Stomach (tissue), 9 donors: Measurements from ENCODE around the gene TPCN1. TPM values are rescaled to one million over a fixed set of nuclear protein-coding genes. Genes with fewer than 3 reads are reported as not detected.

Source experiments
- DNase-seq, 2 donors: peaks; one replicate each; pipeline versions ENCODE4 v3.0.0 to v3.0.0-alpha.2; 2013 to 2019
- H3K27ac ChIP-seq, 5 donors: fragments of 200-600 bp in 4 of 5; sonication (generic) in 4 of 5; one replicate each; pipeline ENCODE4 v1.5.1; 2013 to 2019; ENCODE audit warnings: mild to moderate bottlenecking in 1 of 5, moderate library complexity in 1 of 5
- H3K27me3 ChIP-seq, 3 donors: fragments of 200-600 bp; sonication (generic); one replicate each; pipeline ENCODE4 v1.5.1; 2017 to 2019; ENCODE audit warnings: mixed run types in 1 of 3
- H3K36me3 ChIP-seq, 4 donors: fragments of 200-600 bp; sonication (generic); 1 replicate in 3 of 4; 2 replicates in 1 of 4; pipeline ENCODE4 v1.5.1; 2016 to 2019
- H3K4me1 ChIP-seq, 4 donors: fragments of 200-600 bp; sonication (generic); one replicate each; pipeline ENCODE4 v1.5.1; 2016 to 2019
- H3K4me3 ChIP-seq, 4 donors: fragments of 200-600 bp; sonication (generic) in 3 of 4; one replicate each; pipeline ENCODE4 v1.5.1; 2016 to 2019; ENCODE audit warnings: mild to moderate bottlenecking in 1 of 4
- H3K9me3 ChIP-seq, 4 donors: fragments of 200-600 bp; sonication (generic); one replicate each; pipeline ENCODE4 v1.5.1; 2016 to 2019
- CTCF ChIP-seq, 7 experiments: fragments of 450-650 bp in 4 of 7; fragments of 200-600 bp in 3 of 7; sonication (generic) in 3 of 7; IDR thresholded peaks; one replicate each; pipeline ENCODE4 v1.5.1; 2016 to 2019; ENCODE audit warnings: antibody characterized with exemption in 7 of 7, control low read depth in 2 of 7, mild to moderate bottlenecking in 1 of 7
- EP300 ChIP-seq: sonication (generic); formaldehyde crosslinking; IDR thresholded peaks from one replicate; pipeline ENCODE4 v1.6.1; 2017; ENCODE audit warnings: antibody characterized with exemption
- POLR2A ChIP-seq, 4 donors: fragments of 450-650 bp; IDR thresholded peaks; one replicate each; pipeline ENCODE4 v1.6.1; 2016; ENCODE audit warnings: antibody characterized with exemption in 4 of 4, control low read depth in 2 of 4, mild to moderate bottlenecking in 1 of 4, moderate library complexity in 1 of 4
- POLR2AphosphoS5 ChIP-seq, 3 donors: sonication (generic); formaldehyde crosslinking; IDR thresholded peaks; one replicate each; pipeline ENCODE4 v1.6.1; 2016; ENCODE audit warnings: antibody characterized with exemption in 3 of 3
- WGBS, 5 donors: extraction: QIAGEN DNeasy Blood & Tissue Kit in 3 of 5; methylation state at CpG; one replicate each; pipeline versions ENCODE4 v1.1.5 to v1.1.7; 2013 to 2018; 5-methylcytosine and 5-hydroxymethylcytosine counted together
- intact Hi-C: fragments of 100-400 bp; cut with DNase I; formaldehyde crosslinking; loops from one replicate; pipeline ENCODE4 v1.15.1; 2023; ENCODE audit warnings: low total_unique reads
- polyA plus RNA-seq, 3 donors: library from polyadenylated mRNA; stranded (reverse); fragments of 200-250 nt; gene quantifications; one replicate each; pipeline ENCODE4 v1.2.3, GENCODE V29; 2013
- total RNA-seq, 5 donors: library from RNA; depleted of rRNA; stranded (reverse); fragments of >200 nt; gene quantifications; one replicate each; pipeline versions ENCODE4 v1.1.0 to v1.2.3, GENCODE V29; 2014 to 2016
- donor health status: healthy with polysubstance abuse.
- donor health status: Bipolar disorder and iron deficiency.
- donor health status: healthy.

TPCN1 gene
- total and polyA plus RNA-seq, 8 donors: 5.8 to 78.2 (median 30.2) TPM

- TF ChIP-seq CTCF (IDR thresholded peaks at IDR 0.05): no peak
- no peak for TF ChIP-seq POLR2AphosphoS5 (IDR thresholded peaks at IDR 0.05)
- peaks cover 34 to 98% (median 98%) of the 10 kb centered on the region in 4 donors for H3K36me3 ChIP-seq
Measured at GRCh38 chr12:113315358-113315757, 94.1 kb downstream of the TPCN1 start.

DNA sequence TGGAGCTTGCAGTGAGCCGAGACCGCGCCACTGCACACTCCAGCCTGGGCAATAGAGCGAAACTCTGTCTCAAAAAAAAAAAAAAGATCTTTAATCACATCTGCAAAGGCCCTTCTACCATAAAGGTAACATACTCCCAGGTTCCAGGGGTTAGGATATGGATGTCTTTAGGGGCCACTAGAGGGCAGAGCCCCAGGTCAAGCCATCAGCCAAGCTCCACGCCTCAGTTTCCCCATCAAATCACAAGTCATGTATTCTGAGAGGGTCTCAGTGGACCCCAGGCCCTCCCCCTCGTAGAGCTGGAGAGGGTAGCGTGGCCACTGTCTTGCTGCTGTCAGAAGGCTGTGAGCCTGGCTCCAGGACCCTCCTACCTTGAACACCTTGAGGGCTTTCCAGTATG is 94.9 kb downstream of the TPCN1 start:
- intact Hi-C loops: no loop called here
- H3K27ac ChIP-seq: no peak overlapping the region
- no peak overlapping the region for H3K4me3 ChIP-seq
- WGBS, 5 donors: 93 to 97% (median 94%) methylated on average over 7 of the region's 7 CpGs
- DNase-seq: no peak
- TF ChIP-seq POLR2A (IDR thresholded peaks at IDR 0.05) (no peak), POLR2AphosphoS5 (IDR thresholded peaks at IDR 0.05) (no peak), EP300 (no peak), CTCF (IDR thresholded peaks at IDR 0.05) (no peak)
- H3K4me1 ChIP-seq: no peaks in the 10 kb centered on the region
- no peaks in the 10 kb centered on the region for H3K27me3 ChIP-seq
- H3K9me3 ChIP-seq: no peaks in the 10 kb centered on the region
- H3K36me3 ChIP-seq: peaks cover 42 to 99% (median 98%) of the 10 kb centered on the region in 4 donors

More at GRCh38 chr12:113315358-113315757, 94.1 kb downstream of the TPCN1 start:
- H3K4me3 ChIP-seq: no peak overlapping the region
- intact Hi-C loops: no loop called here
- no peaks in the 10 kb centered on the region for H3K4me1 ChIP-seq
- no peaks in the 10 kb centered on the region for H3K27me3 ChIP-seq
- no peak for DNase-seq
- H3K9me3 ChIP-seq: no peaks in the 10 kb centered on the region
- no peak overlapping the region for H3K27ac ChIP-seq
- WGBS, 5 donors: 73 to 88% (median 82%) methylated on average over 5 to 9 of the region's 9 CpGs

GRCh38 chr12:113317122-113317521 is 95.9 kb downstream of the TPCN1 start:
- no peak for TF ChIP-seq POLR2A (IDR thresholded peaks at IDR 0.05)
- no peak for TF ChIP-seq CTCF (IDR thresholded peaks at IDR 0.05)
- no peak for TF ChIP-seq POLR2AphosphoS5 (IDR thresholded peaks at IDR 0.05)
- no peak for TF ChIP-seq EP300
- peaks cover 43 to 99% (median 96%) of the 10 kb centered on the region in 4 donors for H3K36me3 ChIP-seq
- DNase-seq: no peak
- 93 to 96% (median 94%) methylated on average over 6 of the region's 6 CpGs for WGBS, 5 donors
- no peaks in the 10 kb centered on the region for H3K9me3 ChIP-seq
- intact Hi-C loops: no loop called here
- H3K4me1 ChIP-seq: no peaks in the 10 kb centered on the region
- H3K27ac ChIP-seq: no peak overlapping the region
- H3K27me3 ChIP-seq: no peaks in the 10 kb centered on the region
- no peak overlapping the region for H3K4me3 ChIP-seq

DNA sequence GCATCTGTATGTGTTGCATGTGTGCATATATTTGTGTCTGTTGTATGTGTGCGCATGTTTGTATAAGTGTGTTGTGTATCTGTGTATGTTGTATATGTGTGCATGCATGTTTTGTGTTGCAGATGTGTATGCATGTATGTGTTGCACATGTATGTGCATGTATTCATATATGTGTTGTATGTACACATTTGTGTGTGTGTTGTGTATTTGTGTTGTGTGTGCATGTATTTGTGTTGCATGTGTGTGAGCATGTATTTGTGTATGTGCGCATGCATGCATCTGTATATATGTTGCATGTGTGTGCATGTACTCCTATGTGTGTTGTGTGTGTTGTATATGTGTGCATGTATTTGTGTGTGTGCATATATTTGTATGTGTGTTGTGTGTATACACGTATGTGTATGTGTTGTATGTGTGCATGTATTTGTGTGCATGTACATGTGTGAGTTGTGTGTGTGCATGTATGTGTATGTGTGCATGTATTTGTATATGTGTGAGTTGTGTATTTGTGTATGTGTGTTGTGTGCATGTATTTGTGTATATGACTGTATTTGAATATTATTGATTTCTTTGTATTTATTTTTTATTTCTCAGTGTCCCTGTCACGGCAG is 96.9 kb downstream of the TPCN1 start:
- Histone ChIP-seq H3K36me3 (peaks cover 43 to 100% (median 97%) of the 10 kb centered on the region in 4 donors), H3K27me3 (no peaks in the 10 kb centered on the region), H3K27ac (no peak overlapping the region), H3K4me1 (no peaks in the 10 kb centered on the region), H3K4me3 (no peak overlapping the region), H3K9me3 (no peaks in the 10 kb centered on the region)
- DNase-seq: no peak
- intact Hi-C loops: no loop called here
- 91 to 97% (median 95%) methylated on average over 4 of the region's 4 CpGs for WGBS, 5 donors
- no peak for TF ChIP-seq POLR2AphosphoS5 (IDR thresholded peaks at IDR 0.05)
- no peak for TF ChIP-seq CTCF (IDR thresholded peaks at IDR 0.05)
- TF ChIP-seq POLR2A (IDR thresholded peaks at IDR 0.05): no peak
- TF ChIP-seq EP300: no peak
